A549 (cell line): ENCODE measurements around the gene COL12A1. TPM values are rescaled to one million over a fixed set of nuclear protein-coding genes. Genes with fewer than 3 reads are reported as not detected.
A peak's percentile ranks its signal among the peaks of the same experiment; 100 is the strongest.

Experiments used
- ATAC-seq, 2 experiments: fragments of 200-7000 bp in 1 of 2; fragments of >200 bp in 1 of 2; cut with Nextera tagmentation in 1 of 2; cut with Tn5 transposase in 1 of 2; 3 replicates each; pipeline versions ENCODE4 v1.8.0 to v1.9.1; 2018 to 2020; ENCODE audit warnings: mild to moderate bottlenecking in 1 of 2, moderate library complexity in 1 of 2
- CTCF ChIA-PET: fragments of 300-600 bp; sonication (Branson Sonifier 250); formaldehyde crosslinking; extraction: SDS; loops from one replicate; lab custom pipeline; 2021; ENCODE audit warnings: antibody characterized with exemption, inconsistent platforms; lab: Yijun Ruan, JAX
- POLR2A ChIA-PET: fragments of 350-600 bp; formaldehyde crosslinking; extraction: SDS; loops from one replicate; lab custom pipeline; 2021; ENCODE audit warnings: antibody characterized with exemption, inconsistent platforms; lab: Yijun Ruan, JAX
- DNase-seq, 2 experiments: peaks; one replicate each; pipeline versions ENCODE4 v3.0.0 to v3.0.0-alpha.2; 2011 to 2016; ENCODE audit warnings: low read depth in 1 of 2, low spot score in 1 of 2
- FAIRE-seq: peaks from 2 replicates; lab custom pipeline; 2011; peaks lifted over from hg19 to GRCh38; lab: Jason Lieb, UNC
- H3K27ac ChIP-seq, 2 experiments: fragments of >200 bp; sonication (Bioruptor Twin); formaldehyde crosslinking; 3 replicates each; pipeline ENCODE4 v1.5.1; 2016 to 2017
- H3K4me1 ChIP-seq: fragments of >200 bp; sonication (Bioruptor Twin); formaldehyde crosslinking; 3 replicates; pipeline ENCODE4 v1.6.1; 2016
- H3K4me2 ChIP-seq: fragments of >200 bp; sonication (Bioruptor Twin); formaldehyde crosslinking; 3 replicates; pipeline ENCODE4 v1.6.1; 2016
- H3K4me3 ChIP-seq: fragments of >200 bp; sonication (Bioruptor Twin); formaldehyde crosslinking; 3 replicates; pipeline ENCODE4 v1.5.1; 2016
- H3K9me3 ChIP-seq: fragments of >200 bp; sonication (Bioruptor Twin); formaldehyde crosslinking; 3 replicates; pipeline ENCODE4 v1.6.1; 2016
- CBX2 ChIP-seq: fragments of 200-600 bp; sonication (generic); IDR thresholded peaks from 2 replicates; pipeline ENCODE4 v1.6.1; 2016; ENCODE audit warnings: low read depth, mild to moderate bottlenecking, borderline replicate concordance
- CBX8 ChIP-seq: fragments of 200-600 bp; sonication (generic); IDR thresholded peaks from 2 replicates; pipeline ENCODE4 v1.6.1; 2016
- CEBPB ChIP-seq, 2 experiments: fragments of >200 bp in 1 of 2; sonication (Bioruptor Twin) in 1 of 2; formaldehyde crosslinking in 1 of 2; IDR thresholded peaks; 2 replicates each; pipeline ENCODE4 v1.6.1; 2012 to 2016
- EP300 ChIP-seq, 2 experiments: fragments of >200 bp; sonication (Bioruptor Twin); formaldehyde crosslinking; IDR thresholded peaks; 2 replicates in 1 of 2; 3 replicates in 1 of 2; pipeline ENCODE4 v1.6.1; 2016 to 2017
- ESRRA ChIP-seq: fragments of 150-350 bp; IDR thresholded peaks from 2 replicates; pipeline ENCODE4 v1.6.1; 2014; ENCODE audit warnings: mild to moderate bottlenecking, low read length, borderline replicate concordance
- FOXS1 ChIP-seq: fragments of 250-450 bp; sonication (Bioruptor Pico); IDR thresholded peaks from 2 replicates; pipeline ENCODE4 v1.5.0; 2020; ENCODE audit warnings: mild to moderate bottlenecking, moderate library complexity
- GATA3 ChIP-seq: IDR thresholded peaks from 2 replicates; pipeline ENCODE4 v1.6.1; 2012; ENCODE audit warnings: borderline replicate concordance
- HEYL ChIP-seq: fragments of 250-450 bp; sonication (Bioruptor Pico); IDR thresholded peaks from 2 replicates; pipeline ENCODE4 v1.8.0; 2021; ENCODE audit warnings: mild to moderate bottlenecking, moderate library complexity
- HOXB5 ChIP-seq: fragments of 250-450 bp; sonication (Bioruptor Pico); IDR thresholded peaks from 2 replicates; pipeline ENCODE4 v1.5.0; 2020; ENCODE audit warnings: mild to moderate bottlenecking, moderate library complexity
- JUN ChIP-seq, 2 experiments: fragments of >200 bp; sonication (Bioruptor Twin); formaldehyde crosslinking; IDR thresholded peaks; 2 replicates in 1 of 2; 3 replicates in 1 of 2; pipeline ENCODE4 v1.6.1; 2016 to 2017
- MAZ ChIP-seq: fragments of 150-350 bp; IDR thresholded peaks from 2 replicates; pipeline ENCODE4 v1.6.1; 2014; ENCODE audit warnings: antibody characterized with exemption, low read depth, low read length, borderline replicate concordance
- RAD21 ChIP-seq, 2 experiments: fragments of >200 bp in 1 of 2; sonication (Bioruptor Twin) in 1 of 2; formaldehyde crosslinking in 1 of 2; IDR thresholded peaks in 1 of 2; conservative IDR thresholded peaks in 1 of 2; 2 replicates in 1 of 2; 3 replicates in 1 of 2; pipeline ENCODE4 v1.6.1; 2012 to 2018; ENCODE audit warnings: inconsistent platforms in 1 of 2
- RCOR1 ChIP-seq: fragments of 150-350 bp; IDR thresholded peaks from 2 replicates; pipeline ENCODE4 v1.6.1; 2014; ENCODE audit warnings: antibody characterized with exemption, low read length, low read depth
- ZSCAN20 ChIP-seq: fragments of 250-450 bp; sonication (Bioruptor Pico); IDR thresholded peaks from 2 replicates; pipeline ENCODE4 v1.8.0; 2022; ENCODE audit warnings: mild to moderate bottlenecking, moderate library complexity
- WGBS: methylation state at CpG from one replicate; pipeline ENCODE4 v1.1.6; 2017; ENCODE audit errors: missing lambda C conversion rate; 5-methylcytosine and 5-hydroxymethylcytosine counted together
- polyA plus RNA-seq, 4 experiments: library from polyadenylated mRNA; depleted of rRNA in 3 of 4; stranded (reverse); fragments of >200 nt; fragmentation: RNase III in 1 of 4; extraction: RNeasy Plus Mini Kit Qiagen cat#74134 plus additional on column Dnase treatment in 1 of 4; gene quantifications; 2 replicates in 3 of 4; 3 replicates in 1 of 4; pipeline ENCODE4 v1.2.3, GENCODE V29; 2011 to 2017
- TF ChIP-seq, protein P1 (sequence below): fragments of >200 bp; sonication (Bioruptor Twin); formaldehyde crosslinking; IDR thresholded peaks from 2 replicates; pipeline ENCODE4 v1.6.1; 2016
- TF ChIP-seq, protein P2 (sequence below): fragments of 150-350 bp; IDR thresholded peaks from 2 replicates; pipeline ENCODE4 v1.6.1; 2014; ENCODE audit warnings: low read depth, mild to moderate bottlenecking, low read length
- TF ChIP-seq, protein P3 (sequence below): fragments of >200 bp; sonication (Bioruptor Twin); formaldehyde crosslinking; IDR thresholded peaks from 3 replicates; pipeline ENCODE4 v1.5.1; 2016

Gene COL12A1
- polyA plus RNA-seq, 2 of the 4 experiments (the other 2 are of a cell fraction): 6.3 to 11.2 TPM

DNA sequence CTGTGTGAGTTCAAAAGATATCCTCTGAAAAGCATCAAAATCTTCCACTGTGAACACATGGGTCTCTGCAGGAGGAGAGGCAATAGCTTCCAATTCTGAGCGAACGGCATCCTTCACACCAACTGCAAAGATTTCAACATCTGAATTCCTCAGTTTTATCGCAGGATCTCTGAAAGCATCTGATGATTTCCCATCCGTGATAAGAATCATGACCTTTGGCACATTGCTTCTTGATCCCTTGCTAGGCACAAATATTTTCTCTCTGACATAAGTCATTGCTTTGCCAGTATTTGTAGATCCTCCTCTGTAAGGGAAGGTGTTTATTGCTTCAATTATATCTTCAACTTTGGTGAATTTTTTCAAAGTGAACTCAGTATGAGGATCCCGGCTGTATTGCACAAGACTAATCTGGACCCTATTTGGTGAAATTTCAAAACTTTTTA is 22.7 kb downstream of the COL12A1 start:
- peak in 1 of 2 experiments; percentile 47; a peak in 1 of 6 replicates for ATAC-seq
- Histone ChIP-seq H3K27ac (no peak overlapping the region), H3K4me2 (peak overlapping the region; percentile 54; the same call in 2 of the 3 replicates), H3K4me3 (no peak overlapping the region), H3K4me1 (peaks cover 13% of the 10 kb centered on the region), H3K9me3 (no peaks in the 10 kb centered on the region)
- no peak for FAIRE-seq
- TF ChIP-seq FOXS1: no peak
- TF ChIP-seq, protein P1, sequence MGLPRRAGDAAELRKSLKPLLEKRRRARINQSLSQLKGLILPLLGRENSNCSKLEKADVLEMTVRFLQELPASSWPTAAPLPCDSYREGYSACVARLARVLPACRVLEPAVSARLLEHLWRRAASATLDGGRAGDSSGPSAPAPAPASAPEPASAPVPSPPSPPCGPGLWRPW: 0 out of 2 replicates have a peak, but pooled peaks have one; percentile 24
- TF ChIP-seq EP300 (IDR thresholded peaks at IDR 0.05): peak; percentile 19 to 24; a peak in 1 of 5 replicates
- peak in 1 of 2 experiments; percentile 56; a peak in 1 of 4 replicates for TF ChIP-seq CEBPB (IDR thresholded peaks at IDR 0.05)
- TF ChIP-seq GATA3: peak; percentile 87
- TF ChIP-seq JUN (IDR thresholded peaks at IDR 0.05): 0 out of 5 replicates have a peak, but pooled peaks of 1 of the 2 experiments have one; percentile 29
- TF ChIP-seq RAD21 (conservative IDR thresholded peaks at IDR 0.05 in 1 of 2, IDR thresholded peaks at IDR 0.05 in 1 of 2): no peak
- 22% methylated on average over 5 of the region's 5 CpGs for WGBS
- peak in 1 of 2 experiments; percentile 24 for DNase-seq
- ChIA-PET POLR2A (no interaction called here), CTCF (interaction anchor here (0.9 kb wide), 1 partner anchor 22 kb away, joined by 3 read pairs; no protein-coding TSS in a partner anchor)

DNA sequence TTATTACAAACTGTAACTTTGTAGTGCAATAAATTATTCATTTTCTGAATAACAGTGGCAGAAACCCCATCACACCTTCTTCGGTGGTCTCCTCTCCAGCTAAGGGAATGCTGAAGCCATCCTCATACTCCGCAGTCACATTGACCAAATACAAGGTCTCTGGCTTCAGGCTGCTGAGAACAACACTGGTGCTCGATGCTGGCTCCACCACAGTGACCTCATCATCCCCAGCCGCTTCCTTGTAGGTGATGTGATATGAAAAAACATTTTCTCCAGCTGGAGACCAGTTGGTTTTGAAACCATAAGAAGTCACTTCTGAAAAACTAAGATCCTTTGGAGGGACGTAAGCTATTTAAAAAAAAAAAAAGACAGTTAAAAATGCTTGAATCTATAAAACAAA is 25.0 kb downstream of the COL12A1 start:
- Histone ChIP-seq H3K4me3 (no peak overlapping the region), H3K27ac (no peak overlapping the region), H3K4me1 (peaks cover 13% of the 10 kb centered on the region), H3K4me2 (no peak overlapping the region), H3K9me3 (no peaks in the 10 kb centered on the region)
- CTCF ChIA-PET: no interaction called here
- 77% methylated on average over 5 of the region's 5 CpGs for WGBS
- no peak for ATAC-seq
- no peak for FAIRE-seq
- POLR2A ChIA-PET: no interaction called here
- no peak for DNase-seq
- no peak for TF ChIP-seq HOXB5 (CRISPR knock-in tag)
- no peak for TF ChIP-seq RCOR1
- TF ChIP-seq FOXS1: no peak

DNA sequence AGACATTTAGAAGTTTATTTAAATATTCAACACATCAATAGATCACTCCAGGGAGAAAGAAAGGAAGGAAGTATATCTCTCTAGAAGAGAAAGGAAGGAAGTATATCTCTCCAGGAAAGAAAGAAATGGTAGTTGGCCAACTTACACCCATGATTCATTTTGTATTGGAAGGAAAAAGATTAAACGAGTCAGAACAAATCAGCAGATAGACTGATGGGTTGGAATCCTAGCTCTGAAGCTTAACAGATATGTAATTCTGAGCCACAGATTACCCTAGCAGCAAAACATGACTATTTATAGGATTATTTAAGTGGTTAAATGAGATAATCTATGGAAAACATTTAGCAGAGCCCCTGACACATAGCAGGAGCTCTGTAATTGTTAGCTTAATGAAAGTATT is 27.1 kb downstream of the COL12A1 start:
- H3K4me3 ChIP-seq: no peak overlapping the region
- ATAC-seq (no peak), FAIRE-seq (no peak), DNase-seq (no peak)
- ChIA-PET POLR2A (no interaction called here), CTCF (no interaction called here)
- no peaks in the 10 kb centered on the region for H3K9me3 ChIP-seq
- peaks cover 13% of the 10 kb centered on the region for H3K4me1 ChIP-seq
- no peak overlapping the region for H3K4me2 ChIP-seq
- TF ChIP-seq CBX2 (no peak), ZSCAN20 (CRISPR knock-in tag) (no peak), ESRRA (no peak)
- TF ChIP-seq, protein P2, sequence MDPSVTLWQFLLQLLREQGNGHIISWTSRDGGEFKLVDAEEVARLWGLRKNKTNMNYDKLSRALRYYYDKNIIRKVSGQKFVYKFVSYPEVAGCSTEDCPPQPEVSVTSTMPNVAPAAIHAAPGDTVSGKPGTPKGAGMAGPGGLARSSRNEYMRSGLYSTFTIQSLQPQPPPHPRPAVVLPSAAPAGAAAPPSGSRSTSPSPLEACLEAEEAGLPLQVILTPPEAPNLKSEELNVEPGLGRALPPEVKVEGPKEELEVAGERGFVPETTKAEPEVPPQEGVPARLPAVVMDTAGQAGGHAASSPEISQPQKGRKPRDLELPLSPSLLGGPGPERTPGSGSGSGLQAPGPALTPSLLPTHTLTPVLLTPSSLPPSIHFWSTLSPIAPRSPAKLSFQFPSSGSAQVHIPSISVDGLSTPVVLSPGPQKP: no peak
- H3K27ac ChIP-seq: no peak overlapping the region
- WGBS: 42% methylated on average over 1 of the region's 1 CpG

DNA sequence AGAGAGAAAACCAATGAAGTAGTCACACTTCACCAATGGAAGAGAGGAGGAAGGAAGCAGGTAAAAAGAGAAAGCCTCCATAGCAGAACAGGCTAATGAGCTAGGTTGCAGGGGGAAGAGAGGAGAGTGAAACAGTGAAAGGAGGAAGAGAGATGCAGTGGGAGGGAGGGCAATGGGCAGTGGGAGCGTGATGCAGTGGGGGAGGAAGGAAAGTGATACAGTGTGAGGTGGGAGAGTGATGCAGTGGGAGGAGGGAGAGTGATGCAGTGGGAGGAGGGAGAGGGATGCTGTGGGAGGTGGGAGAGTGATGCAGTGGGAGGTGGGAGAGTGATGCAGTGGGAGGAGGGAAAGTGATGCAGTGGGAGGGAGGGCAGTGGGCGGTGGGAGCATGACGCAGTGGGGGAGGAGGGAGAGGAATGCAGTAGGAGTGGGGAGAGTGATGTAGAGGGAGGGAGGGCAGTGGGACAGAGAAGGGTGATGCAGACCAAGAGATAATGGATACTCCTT is 29.7 kb downstream of the COL12A1 start:
- ChIA-PET POLR2A (no interaction called here), CTCF (no interaction called here)
- H3K9me3 ChIP-seq: no peaks in the 10 kb centered on the region
- ATAC-seq (no peak), FAIRE-seq (no peak), DNase-seq (no peak)
- WGBS: 72% methylated on average over 3 of the region's 3 CpGs
- H3K4me1 ChIP-seq: no peaks in the 10 kb centered on the region
- H3K27ac ChIP-seq: no peak overlapping the region
- H3K4me2 ChIP-seq: no peak overlapping the region
- H3K4me3 ChIP-seq: no peak overlapping the region
- TF ChIP-seq, protein P3, sequence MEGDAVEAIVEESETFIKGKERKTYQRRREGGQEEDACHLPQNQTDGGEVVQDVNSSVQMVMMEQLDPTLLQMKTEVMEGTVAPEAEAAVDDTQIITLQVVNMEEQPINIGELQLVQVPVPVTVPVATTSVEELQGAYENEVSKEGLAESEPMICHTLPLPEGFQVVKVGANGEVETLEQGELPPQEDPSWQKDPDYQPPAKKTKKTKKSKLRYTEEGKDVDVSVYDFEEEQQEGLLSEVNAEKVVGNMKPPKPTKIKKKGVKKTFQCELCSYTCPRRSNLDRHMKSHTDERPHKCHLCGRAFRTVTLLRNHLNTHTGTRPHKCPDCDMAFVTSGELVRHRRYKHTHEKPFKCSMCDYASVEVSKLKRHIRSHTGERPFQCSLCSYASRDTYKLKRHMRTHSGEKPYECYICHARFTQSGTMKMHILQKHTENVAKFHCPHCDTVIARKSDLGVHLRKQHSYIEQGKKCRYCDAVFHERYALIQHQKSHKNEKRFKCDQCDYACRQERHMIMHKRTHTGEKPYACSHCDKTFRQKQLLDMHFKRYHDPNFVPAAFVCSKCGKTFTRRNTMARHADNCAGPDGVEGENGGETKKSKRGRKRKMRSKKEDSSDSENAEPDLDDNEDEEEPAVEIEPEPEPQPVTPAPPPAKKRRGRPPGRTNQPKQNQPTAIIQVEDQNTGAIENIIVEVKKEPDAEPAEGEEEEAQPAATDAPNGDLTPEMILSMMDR: no peak
- no peak for TF ChIP-seq HEYL (CRISPR knock-in tag)
- TF ChIP-seq MAZ: no peak
- no peak for TF ChIP-seq CBX8
